ENCODE results near the gene BMP5.

DNA sequence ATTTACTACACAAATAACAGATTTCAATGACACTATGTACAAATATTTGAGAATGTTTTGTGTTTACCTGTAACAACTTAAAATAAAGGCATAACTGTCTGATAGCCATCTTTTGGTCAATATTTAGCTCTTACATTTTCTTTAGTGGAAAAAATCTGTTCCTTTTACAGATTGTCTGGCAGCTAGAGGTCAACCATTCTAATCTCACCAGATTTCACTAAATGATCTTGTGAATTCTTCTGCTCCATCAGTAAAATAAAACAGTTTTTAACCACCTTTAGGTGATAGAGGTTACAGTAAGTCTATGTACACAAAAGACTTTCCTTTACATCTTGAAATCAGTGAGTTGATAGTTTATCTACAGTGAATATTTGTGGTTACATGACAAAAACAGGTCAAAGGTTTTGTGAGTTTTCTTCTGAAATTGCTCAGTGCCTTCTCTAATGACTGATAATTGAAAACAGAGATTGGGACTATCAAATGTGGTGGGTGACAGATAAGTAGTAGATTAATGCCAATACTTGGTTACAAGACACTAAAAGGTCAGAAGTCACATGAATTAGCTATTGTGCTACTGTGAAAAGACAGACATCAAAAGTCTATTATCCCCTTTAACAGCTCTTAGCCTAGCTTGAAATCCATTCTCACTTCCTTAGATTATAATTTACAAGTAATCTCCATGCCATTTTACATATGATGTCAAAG is 47.4 kb downstream of the BMP5 start:
- TF ChIP-seq CTCF (IDR thresholded peaks at IDR 0.05; ENCODE audit: low read depth, low read length) (no peak), EZH2phosphoT487 (IDR thresholded peaks at IDR 0.05; ENCODE audit: low read depth) (no peak)
